Loucy (cell line): ENCODE results near the gene SAPCD2.

Experiments
- H2AFZ ChIP-seq: fragments of 200-600 bp; sonication (generic); 2 replicates; pipeline ENCODE4 v1.6.0; 2016; ENCODE audit warnings: antibody characterized with exemption, mild to moderate bottlenecking, low read length, moderate library complexity
- H3F3A ChIP-seq: fragments of 200-600 bp; 2 replicates; pipeline ENCODE4 v1.6.0; 2016; ENCODE audit warnings: antibody characterized with exemption, low read depth, mild to moderate bottlenecking
- H3K27me3 ChIP-seq: fragments of 200-600 bp; sonication (generic); 2 replicates; pipeline ENCODE4 v1.6.1; 2014; ENCODE audit warnings: low read length, mild to moderate bottlenecking; ENCODE audit not compliant: insufficient read depth, poor library complexity, severe bottlenecking
- H3K36me3 ChIP-seq: fragments of 200-600 bp; sonication (generic); 2 replicates; pipeline ENCODE4 v1.6.1; 2016; ENCODE audit warnings: low read length; ENCODE audit not compliant: insufficient read depth
- H3K4me1 ChIP-seq: fragments of 200-600 bp; sonication (generic); 2 replicates; pipeline ENCODE4 v1.5.1; 2014; ENCODE audit warnings: low read length, mild to moderate bottlenecking; ENCODE audit not compliant: insufficient read depth, poor library complexity, severe bottlenecking
- H3K4me2 ChIP-seq: fragments of 200-600 bp; sonication (generic); 2 replicates; pipeline ENCODE4 v1.6.0; 2014; ENCODE audit warnings: antibody characterized with exemption, low read length, low read depth, mild to moderate bottlenecking; ENCODE audit not compliant: poor library complexity, severe bottlenecking
- H3K4me3 ChIP-seq: fragments of 200-600 bp; sonication (generic); 2 replicates; pipeline ENCODE4 v1.5.1; 2014; ENCODE audit warnings: low read length, mild to moderate bottlenecking, mixed read lengths; ENCODE audit not compliant: poor library complexity, severe bottlenecking
- H3K79me2 ChIP-seq: fragments of 200-600 bp; sonication (generic); 2 replicates; pipeline ENCODE4 v1.6.1; 2014; ENCODE audit warnings: low read length; ENCODE audit not compliant: insufficient read depth
- H3K9ac ChIP-seq: fragments of 200-600 bp; sonication (generic); 2 replicates; pipeline ENCODE4 v1.6.0; 2014; ENCODE audit warnings: mild to moderate bottlenecking, low read depth, low read length, moderate library complexity; ENCODE audit not compliant: poor library complexity, severe bottlenecking
- H3K9me2 ChIP-seq: fragments of 200-600 bp; sonication (generic); replicated peaks from 2 replicates; pipeline ENCODE4 v1.6.1; 2016; ENCODE audit warnings: low read depth, low read length, mixed read lengths
- H3K9me3 ChIP-seq: fragments of 200-600 bp; sonication (generic); 2 replicates; pipeline ENCODE4 v1.6.1; 2014; ENCODE audit warnings: mild to moderate bottlenecking, antibody characterized with exemption, low read length, low read depth; ENCODE audit not compliant: insufficient read depth
- H4K20me1 ChIP-seq: fragments of 200-600 bp; sonication (generic); 2 replicates; pipeline ENCODE4 v1.6.0; 2014; ENCODE audit warnings: antibody characterized with exemption, low read length, mild to moderate bottlenecking; ENCODE audit not compliant: insufficient read depth, poor library complexity, severe bottlenecking
- EZH2phosphoT487 ChIP-seq: fragments of 200-600 bp; IDR thresholded peaks from 2 replicates; pipeline ENCODE4 v1.6.1; 2018; ENCODE audit warnings: antibody characterized with exemption, mild to moderate bottlenecking, moderate library complexity, borderline replicate concordance
- TF ChIP-seq, protein P1 (sequence below): fragments of 200-600 bp; sonication (generic); conservative IDR thresholded peaks from 2 replicates; pipeline ENCODE4 v1.5.1; 2014; ENCODE audit warnings: mild to moderate bottlenecking, antibody characterized with exemption, low read length

SAPCD2 gene

GRCh38 chr9:137020771-137021567 lies 49.4 kb downstream of the SAPCD2 start:
- TF ChIP-seq EZH2phosphoT487 = no peak
- TF ChIP-seq, protein P1, sequence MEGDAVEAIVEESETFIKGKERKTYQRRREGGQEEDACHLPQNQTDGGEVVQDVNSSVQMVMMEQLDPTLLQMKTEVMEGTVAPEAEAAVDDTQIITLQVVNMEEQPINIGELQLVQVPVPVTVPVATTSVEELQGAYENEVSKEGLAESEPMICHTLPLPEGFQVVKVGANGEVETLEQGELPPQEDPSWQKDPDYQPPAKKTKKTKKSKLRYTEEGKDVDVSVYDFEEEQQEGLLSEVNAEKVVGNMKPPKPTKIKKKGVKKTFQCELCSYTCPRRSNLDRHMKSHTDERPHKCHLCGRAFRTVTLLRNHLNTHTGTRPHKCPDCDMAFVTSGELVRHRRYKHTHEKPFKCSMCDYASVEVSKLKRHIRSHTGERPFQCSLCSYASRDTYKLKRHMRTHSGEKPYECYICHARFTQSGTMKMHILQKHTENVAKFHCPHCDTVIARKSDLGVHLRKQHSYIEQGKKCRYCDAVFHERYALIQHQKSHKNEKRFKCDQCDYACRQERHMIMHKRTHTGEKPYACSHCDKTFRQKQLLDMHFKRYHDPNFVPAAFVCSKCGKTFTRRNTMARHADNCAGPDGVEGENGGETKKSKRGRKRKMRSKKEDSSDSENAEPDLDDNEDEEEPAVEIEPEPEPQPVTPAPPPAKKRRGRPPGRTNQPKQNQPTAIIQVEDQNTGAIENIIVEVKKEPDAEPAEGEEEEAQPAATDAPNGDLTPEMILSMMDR = no peak
- Histone ChIP-seq H3K4me2 (no peak overlapping the region), H3K9me2 (no peaks in the 10 kb centered on the region), H3F3A (no peaks in the 10 kb centered on the region), H3K9me3 (no peaks in the 10 kb centered on the region), H3K4me1 (no peaks in the 10 kb centered on the region), H3K4me3 (no peak overlapping the region), H4K20me1 (peaks cover 4% of the 10 kb centered on the region), H2AFZ (no peak overlapping the region), H3K36me3 (no peaks in the 10 kb centered on the region), H3K79me2 (no peaks in the 10 kb centered on the region), H3K9ac (no peak overlapping the region), H3K27me3 (no peaks in the 10 kb centered on the region)

- peaks cover 4% of the 10 kb centered on the region for H4K20me1 ChIP-seq
- H3K27me3 ChIP-seq = no peaks in the 10 kb centered on the region
Observed at GRCh38 chr9:137019891-137020683, 50.3 kb downstream of the SAPCD2 start.

GRCh38 chr9:137018761-137019559 lies 51.4 kb downstream of the SAPCD2 start:
- H3K9ac ChIP-seq = no peak overlapping the region
- H3K4me3 ChIP-seq = no peak overlapping the region
- no peaks in the 10 kb centered on the region for H3K79me2 ChIP-seq
- H2AFZ ChIP-seq = no peak overlapping the region
- no peak for TF ChIP-seq EZH2phosphoT487
- TF ChIP-seq, protein P1 = no peak
- no peaks in the 10 kb centered on the region; the same call in 1 of the 2 replicates for H3K36me3 ChIP-seq
- H3K9me3 ChIP-seq = no peaks in the 10 kb centered on the region
- H4K20me1 ChIP-seq = peaks cover 4% of the 10 kb centered on the region
- no peaks in the 10 kb centered on the region for H3K27me3 ChIP-seq
- no peaks in the 10 kb centered on the region for H3K4me1 ChIP-seq
- H3K4me2 ChIP-seq = no peak overlapping the region
- no peaks in the 10 kb centered on the region for H3K9me2 ChIP-seq
- H3F3A ChIP-seq = no peaks in the 10 kb centered on the region

More at GRCh38 chr9:137019891-137020683, 50.3 kb downstream of the SAPCD2 start:
- H3K36me3 ChIP-seq = no peaks in the 10 kb centered on the region; the same call in 1 of the 2 replicates
- H3K9me3 ChIP-seq = no peaks in the 10 kb centered on the region
- no peak overlapping the region for H3K4me2 ChIP-seq
- H3F3A ChIP-seq = no peaks in the 10 kb centered on the region
- no peak overlapping the region for H2AFZ ChIP-seq
- no peaks in the 10 kb centered on the region for H3K4me1 ChIP-seq
- H3K9me2 ChIP-seq = no peaks in the 10 kb centered on the region
- no peak overlapping the region for H3K4me3 ChIP-seq
- no peak for TF ChIP-seq EZH2phosphoT487
- TF ChIP-seq, protein P1 = no peak
- H3K9ac ChIP-seq = no peak overlapping the region
- H3K79me2 ChIP-seq = no peaks in the 10 kb centered on the region
